ENCODE results near the gene DHRS3.
"Not testable (repeated sequence)": the region's sequence is repeated elsewhere in the genome, so short reads cannot be mapped to it uniquely, and the experiment has no call there.

DHRS3 gene

DNA sequence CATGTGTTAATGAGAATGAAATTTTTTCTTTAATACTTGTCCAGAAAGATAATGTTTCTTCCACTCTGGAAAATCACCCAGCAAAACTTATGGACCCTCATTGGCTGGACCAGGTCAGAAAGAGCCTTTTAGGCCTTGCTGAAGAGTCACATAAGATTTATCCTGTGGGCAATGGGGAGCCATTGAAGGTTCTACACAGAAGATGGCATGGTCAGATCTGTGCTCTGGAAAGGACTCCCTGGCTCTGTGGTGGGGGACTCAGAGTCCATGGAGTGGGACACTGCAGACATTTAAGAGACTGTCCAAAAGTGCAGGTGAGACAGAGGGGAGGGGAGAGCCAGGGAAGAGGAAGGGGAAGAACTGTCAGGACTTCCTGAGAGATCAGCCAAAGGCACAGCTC is 66.4 kb downstream of the DHRS3 start:
- DNase-seq = no peak

GRCh38 chr1:12549460-12550349 is 68.3 kb downstream of the DHRS3 start:
- DNase-seq = peak; percentile 89

GRCh38 chr1:12548973-12549459 is 69.0 kb downstream of the DHRS3 start:
- no peak for DNase-seq

- DNase-seq = no peak
These were observed 69.6 kb downstream of the DHRS3 start for GRCh38 chr1:12548279-12548972.

DNA sequence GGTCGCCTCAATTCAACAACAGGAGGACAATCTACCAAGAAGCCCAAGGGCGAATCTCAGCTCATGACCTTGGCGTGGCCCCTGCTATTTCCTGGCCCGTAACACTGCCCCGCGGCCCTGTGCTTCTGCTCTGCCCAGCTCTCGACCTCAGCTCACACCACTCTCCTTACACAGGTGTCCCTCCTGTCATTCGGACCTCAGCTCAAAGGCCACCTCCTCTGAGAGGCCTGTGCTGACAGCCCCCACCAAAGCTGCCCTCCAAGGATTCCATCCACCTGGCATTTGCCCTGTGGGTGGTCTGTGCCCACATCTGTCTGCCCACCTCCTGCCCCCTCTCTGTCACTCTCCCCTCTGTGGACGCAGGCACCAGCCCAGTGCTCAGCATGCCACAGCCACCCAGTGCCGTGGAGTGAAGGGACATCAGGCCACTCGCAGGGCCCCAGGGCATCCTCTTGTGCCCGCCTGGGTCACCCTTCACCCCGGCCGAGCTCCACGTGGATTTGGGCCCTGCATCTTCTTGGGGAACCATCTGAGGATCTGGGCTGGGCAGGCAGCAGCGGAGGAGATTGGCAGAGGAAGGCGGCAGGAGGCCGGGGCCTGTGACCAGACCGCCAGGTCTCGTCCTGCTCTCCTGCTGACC is 70.3 kb downstream of the DHRS3 start:
- no peak for DNase-seq

GRCh38 chr1:12546771-12547585 is 71.0 kb downstream of the DHRS3 start:
- no peak for DNase-seq

DNA sequence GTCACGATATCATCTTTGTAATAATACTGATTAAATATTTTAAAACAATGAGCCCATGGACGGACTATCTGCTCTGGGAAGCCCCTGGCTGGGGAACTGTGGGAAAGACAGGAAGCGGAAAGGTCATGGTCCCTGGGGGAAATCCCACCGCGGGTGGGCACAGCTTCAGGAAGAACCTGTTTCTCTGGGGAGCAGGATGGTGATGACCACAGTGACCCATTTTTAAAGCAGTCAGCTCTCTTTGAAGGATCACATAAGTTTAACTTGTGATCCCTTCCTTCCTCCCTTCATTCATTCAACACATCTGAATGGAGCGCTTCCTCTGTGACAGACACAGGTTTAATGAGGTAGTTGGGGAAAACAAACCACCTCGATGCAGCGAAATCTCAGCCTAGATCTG is 73.0 kb downstream of the DHRS3 start:
- no peak for DNase-seq

- no peak for DNase-seq
These were observed 73.7 kb downstream of the DHRS3 start for GRCh38 chr1:12544357-12544756.

- no peak for DNase-seq
These were observed 74.3 kb downstream of the DHRS3 start for GRCh38 chr1:12543740-12544154.

- no peak for DNase-seq
These were observed 75.1 kb downstream of the DHRS3 start for GRCh38 chr1:12542616-12543592.

DNA sequence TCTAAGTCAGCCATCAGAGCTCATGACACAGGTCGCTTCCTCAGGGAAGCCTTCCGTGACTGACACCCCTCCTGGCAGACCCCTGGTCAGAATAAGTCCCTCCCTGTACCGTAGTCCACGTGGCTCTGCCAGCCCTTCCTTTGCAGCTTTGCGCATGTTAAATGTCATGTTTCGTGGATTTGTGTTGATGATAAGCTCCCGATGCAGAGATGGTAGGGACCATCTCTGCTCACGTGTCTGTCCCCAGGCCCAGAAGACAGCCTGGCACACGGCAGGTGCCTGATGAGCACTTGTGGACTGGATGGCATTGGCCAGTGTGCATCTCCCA is 75.9 kb downstream of the DHRS3 start:
- DNase-seq = no peak

DNA sequence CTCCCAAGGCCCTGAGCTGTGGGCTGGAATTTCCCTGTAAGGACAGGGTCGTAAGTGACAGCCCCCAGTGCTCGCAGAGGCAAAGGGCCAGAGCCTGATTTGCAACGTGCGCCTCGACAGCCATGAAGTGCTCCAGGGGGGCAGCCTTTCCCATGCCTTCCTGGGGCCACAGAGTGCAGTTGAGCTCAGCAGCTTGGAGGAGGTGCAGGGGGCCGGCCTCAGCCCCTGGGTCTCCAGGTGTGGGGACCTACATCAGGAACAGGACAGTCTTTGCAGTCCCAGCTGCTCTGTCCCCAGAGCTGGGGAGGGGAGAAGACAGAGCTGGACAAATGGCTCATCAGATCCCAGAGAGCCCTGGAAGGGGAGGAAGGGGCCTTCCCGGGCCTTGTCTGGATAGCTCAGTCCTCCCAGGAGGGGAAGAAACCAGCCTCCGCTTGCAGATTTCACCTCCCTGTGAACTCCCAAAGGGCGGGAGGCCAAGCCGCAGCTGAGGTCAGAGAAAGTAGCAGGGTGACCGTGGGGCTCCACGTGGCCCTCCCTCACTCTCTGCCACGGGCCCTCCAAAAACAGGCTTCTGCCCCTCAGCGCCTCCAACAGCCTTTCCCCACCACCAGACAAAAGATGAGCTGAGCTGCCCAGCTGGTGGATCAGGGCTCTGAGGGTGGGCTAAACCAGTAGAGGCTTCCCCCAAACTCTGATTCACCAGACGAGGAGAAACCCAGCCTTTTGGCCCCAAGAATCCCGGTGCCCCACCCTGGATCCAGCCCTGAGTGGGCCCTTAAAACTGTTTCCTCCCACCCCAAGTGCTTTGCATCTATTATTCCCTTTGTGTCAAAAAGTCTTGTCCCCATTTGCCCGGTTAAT is 76.5 kb downstream of the DHRS3 start:
- peak; percentile 70 for DNase-seq

DNA sequence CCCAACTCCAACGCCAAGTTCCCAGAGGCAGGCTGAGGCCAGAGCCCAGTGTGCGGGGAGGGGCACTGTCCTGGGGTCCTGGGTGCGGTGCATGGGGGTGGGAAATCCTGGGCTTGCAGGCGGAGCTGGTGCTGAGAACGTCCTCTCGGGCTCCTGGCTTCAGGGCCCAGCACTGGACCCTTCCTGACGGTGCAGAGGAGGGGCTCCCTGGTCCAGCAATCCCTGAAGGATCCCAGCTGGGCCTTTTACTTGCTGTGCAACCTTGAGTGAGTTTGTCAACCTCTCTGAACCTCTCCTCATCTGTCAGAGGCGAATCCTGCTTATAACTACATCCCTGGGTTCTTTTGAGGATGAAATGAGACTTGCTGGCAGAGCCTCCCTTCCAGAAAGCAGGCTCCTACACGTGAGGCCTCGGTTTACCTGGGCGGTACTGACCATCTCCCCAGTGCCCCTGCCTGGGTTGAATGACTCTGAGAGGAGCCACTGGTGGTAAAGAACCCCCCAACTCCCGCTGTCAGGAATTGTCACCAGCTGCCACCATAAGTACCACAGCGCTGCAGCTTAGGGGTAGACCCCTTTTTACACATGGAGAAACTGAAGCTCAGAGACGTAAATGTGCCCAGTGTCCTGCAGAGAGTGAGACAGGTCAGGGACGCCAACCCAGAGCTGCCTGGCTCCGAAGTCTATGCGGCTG is 77.3 kb downstream of the DHRS3 start:
- no peak for DNase-seq

DNA sequence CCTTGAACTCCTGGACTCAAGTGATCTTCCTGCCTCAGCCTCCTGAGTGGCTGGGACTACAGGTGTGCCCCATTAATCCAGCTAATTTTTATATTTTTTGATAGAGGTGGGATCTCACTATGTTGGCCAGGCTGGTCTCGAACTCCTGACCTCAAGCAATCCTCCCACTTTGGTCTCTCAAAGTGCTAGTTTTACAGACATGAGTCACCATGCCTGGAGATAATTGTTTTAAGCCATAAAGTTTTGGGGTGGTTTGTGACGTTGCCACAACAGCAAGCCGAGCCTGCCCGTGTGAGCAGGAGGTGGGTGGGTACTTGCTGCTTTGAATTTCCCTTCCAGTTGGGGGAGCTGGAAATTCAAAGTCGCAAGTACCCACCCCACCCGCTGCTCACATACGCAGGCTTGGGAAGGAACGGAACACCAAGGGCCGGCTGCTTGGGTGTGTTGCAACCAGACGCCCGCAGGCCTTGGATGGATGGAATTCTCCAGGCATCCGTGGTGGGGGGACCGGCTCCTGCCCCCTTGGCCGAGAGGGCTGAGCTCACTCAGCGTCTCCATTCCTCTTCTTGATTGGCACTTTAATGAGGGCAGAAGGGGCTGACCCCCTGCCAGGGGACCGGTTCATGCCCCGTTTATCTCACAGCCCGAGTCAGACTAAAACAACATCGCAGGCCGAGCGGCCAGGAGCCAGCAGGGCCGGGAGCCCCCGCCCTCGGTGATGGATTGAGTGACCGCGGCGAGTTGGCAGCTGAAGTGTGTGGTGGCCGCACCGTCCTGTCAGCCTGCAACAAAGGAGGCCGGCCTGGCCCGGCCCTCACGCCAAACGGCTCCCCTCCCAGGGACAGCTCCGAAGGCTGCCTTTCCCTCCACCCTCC is 78.1 kb downstream of the DHRS3 start:
- DNase-seq = peak; percentile 87

DNA sequence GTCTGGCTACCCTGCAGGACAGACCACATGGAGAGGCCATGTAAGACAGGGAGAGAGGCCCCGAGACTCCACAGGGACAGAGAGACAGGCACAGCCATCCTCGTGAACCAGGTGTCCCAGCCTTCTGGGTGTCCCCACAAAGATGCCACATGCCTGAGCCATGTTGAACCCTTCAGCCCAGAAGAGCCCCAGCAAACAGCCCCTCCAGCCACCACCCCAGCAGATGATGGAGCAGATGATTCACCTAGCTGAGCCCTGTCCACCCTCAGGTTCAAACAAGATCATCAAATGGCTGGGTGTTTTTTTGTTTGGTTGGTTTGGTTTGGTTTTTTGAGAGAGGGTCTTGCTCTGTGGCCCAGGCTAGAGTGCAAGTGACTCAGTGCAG is 78.7 kb downstream of the DHRS3 start:
- DNase-seq = no peak

DNA sequence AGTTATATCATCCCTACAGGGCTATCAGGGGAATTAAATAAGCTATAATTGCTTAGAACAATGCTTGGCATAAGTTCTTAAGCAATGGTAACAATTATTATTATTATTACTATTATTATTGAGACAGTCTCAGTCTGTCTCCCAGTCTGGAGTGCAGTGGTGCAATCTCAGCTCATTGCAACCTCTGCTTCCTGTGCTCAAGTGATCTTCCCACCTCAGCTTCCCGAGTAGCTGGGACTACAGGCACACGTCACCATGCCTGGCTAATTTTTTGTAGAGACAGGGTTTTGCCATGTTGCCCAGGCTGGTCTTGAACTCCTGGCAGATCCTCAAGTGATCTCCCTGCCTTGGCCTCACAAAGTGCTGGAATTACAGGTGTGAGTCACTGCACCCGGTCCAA is 79.5 kb downstream of the DHRS3 start:
- not testable (repeated sequence) for DNase-seq

GRCh38 chr1:12537906-12538461 is 80.0 kb downstream of the DHRS3 start:
- no peak for DNase-seq

- no peak for DNase-seq
These were observed 80.7 kb downstream of the DHRS3 start for GRCh38 chr1:12537294-12537693.
